ENCODE measurements around the gene RAC2.
A peak's percentile ranks its signal among the peaks of the same experiment; 100 is the strongest.

Gene RAC2

GRCh38 chr22:37275134-37275533 is 31.1 kb upstream of the RAC2 start:
- DNase-seq = no peak

DNA sequence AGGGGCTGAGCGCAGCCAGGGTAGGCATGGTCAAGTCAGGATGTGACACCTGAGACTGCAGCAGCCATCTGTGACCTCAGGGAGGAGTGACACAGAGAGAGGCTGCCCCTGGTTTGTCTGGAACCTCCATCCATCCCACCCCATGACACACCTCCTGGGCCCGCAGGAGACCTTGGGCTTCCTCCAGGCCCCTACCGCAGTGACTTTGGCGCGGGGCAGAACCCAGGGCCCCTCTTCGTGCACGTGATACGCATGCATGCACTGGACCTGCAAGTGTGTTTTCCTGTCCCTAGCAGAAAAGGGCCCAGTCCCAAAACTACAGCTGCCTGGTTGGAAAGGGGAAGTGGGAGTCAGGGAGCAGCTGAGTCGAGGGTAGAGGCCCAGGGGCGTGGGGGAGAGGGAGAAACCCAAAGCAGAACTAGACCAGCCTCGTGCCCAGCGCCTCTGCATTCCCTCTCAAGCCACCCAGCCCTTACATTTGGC is 30.4 kb upstream of the RAC2 start:
- peak in 9 of 14 donors; percentile 8 to 65 (median 21) for DNase-seq

DNA sequence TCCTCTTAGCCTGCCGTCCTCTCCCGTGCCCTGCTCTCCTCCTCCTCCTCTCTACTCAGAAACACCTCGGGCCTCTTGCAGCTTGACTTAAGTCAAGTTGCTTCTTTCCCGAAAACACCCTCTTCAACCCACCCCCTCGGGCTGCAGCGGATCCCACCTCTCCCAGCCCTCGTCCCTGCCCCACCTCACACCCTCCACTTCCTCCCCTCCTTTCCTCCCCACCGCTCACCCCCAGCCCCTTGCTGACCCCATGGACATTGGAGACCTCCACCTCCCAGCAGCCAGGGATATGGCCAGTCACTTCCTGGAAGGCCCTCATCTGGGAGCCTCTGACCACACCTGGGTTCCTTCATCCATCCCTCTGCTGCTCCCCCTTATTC is 29.8 kb upstream of the RAC2 start:
- no peak for DNase-seq

DNA sequence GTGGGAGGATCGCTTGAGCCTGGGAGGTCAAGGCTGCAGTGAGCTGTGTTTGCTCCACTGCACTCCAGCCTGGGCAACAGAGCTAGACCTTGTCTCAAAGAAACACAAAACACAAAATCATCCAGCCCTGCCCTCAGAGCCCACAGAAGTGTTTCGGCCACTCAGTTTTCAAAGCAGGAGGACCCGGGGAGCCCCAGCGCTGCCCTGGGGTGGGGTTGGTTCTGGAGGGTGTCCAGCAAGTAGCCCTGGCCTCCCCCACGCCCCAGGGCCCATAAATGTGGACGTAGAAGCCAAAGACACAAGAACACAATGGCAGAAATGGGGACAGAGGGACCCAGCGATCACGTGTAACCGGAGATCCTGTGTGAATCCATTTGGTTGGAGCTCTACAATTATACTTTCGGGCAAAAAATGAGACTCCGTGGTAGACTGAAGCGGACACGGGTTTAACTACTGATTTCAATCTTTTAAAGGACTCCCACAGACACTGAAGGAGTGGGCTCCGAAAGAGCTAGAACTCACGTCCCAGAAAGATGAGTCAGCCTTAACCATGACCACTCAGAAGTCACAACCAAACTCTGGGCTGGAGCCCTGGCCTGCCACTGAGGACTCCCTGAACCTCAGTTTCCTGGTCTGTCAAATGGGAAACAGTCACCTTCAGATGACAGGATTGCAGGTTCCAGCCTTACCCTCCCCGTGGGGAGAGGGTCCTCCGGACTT is 29.2 kb upstream of the RAC2 start:
- no peak for DNase-seq

GRCh38 chr22:37270928-37271650 is 27.0 kb upstream of the RAC2 start:
- DNase-seq = no peak

GRCh38 chr22:37269936-37270678 is 26.0 kb upstream of the RAC2 start:
- DNase-seq = no peak

GRCh38 chr22:37267661-37268413 is 23.8 kb upstream of the RAC2 start:
- no peak for DNase-seq

GRCh38 chr22:37267135-37267587 is 23.1 kb upstream of the RAC2 start:
- DNase-seq = peak in 3 of 14 donors; percentile 13 to 52 (median 16)

GRCh38 chr22:37266581-37267134 is 22.6 kb upstream of the RAC2 start:
- DNase-seq = no peak

DNA sequence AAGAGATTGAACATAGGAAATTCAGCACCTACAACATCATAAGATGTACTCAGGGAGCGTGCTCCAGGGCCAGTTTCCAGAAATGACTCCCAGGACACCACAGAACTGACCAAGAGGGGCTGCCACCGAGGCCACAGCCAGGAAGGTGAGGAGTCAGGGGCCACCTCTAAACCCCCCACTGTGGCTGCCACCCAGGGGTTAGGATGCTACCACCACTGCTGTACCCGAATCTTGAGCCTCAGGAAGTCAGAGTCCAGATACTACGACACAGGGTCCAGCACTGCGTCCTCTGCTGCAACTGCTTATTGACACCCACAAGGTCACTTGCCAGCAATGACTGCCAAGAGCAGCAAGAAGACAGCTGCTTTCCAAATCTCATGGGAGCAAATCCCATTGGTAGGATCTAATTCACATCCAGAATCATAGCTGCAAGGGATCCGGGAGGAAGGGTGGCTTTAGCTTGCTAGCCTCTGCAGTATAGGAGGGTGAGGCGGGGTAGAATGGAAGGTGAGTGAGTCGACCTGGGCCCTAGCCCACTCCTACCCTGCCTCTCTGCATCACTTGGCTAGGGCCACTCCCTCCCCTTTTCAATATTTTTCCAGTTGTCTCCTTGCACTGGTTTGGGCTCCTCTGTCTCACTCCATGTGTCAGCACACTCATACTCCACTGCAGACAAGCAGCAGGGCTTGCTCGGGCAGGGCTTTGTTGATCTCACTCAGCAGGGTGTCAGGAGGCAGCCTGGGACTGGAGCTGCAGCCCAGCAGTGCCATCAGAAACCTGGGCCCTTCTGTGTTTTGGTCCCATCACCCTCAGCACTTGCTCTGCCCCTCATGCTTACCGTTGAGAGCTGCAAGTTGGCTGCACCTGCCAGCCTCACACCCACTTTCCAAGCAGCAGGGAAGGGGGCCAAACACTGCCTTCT is 20.2 kb upstream of the RAC2 start:
- DNase-seq = no peak

DNA sequence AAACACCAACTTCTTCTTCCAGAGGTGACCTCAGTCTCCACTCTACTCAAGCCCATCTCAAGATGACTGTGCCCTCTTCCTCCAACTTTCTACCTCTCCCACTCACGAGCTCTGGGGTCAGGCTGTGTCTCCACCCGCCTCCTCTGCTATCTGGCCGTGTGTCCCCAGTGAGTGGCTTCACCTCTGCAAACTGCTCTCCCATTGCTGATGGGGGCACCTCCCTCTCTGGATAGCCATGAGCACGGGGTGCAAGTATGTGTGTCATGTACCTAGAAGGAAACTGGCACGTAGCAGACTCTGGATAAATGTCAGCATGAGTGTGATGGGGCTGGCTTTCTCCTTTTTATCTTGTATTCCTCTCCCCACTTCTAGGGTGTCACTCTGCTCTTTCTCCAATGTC is 18.3 kb upstream of the RAC2 start:
- no peak for DNase-seq

- DNase-seq = peak in 4 of 14 donors; percentile 8 to 24 (median 15)
Observed at GRCh38 chr22:37260901-37261336, 16.9 kb upstream of the RAC2 start.

GRCh38 chr22:37260155-37260795 is 16.2 kb upstream of the RAC2 start:
- no peak for DNase-seq

DNA sequence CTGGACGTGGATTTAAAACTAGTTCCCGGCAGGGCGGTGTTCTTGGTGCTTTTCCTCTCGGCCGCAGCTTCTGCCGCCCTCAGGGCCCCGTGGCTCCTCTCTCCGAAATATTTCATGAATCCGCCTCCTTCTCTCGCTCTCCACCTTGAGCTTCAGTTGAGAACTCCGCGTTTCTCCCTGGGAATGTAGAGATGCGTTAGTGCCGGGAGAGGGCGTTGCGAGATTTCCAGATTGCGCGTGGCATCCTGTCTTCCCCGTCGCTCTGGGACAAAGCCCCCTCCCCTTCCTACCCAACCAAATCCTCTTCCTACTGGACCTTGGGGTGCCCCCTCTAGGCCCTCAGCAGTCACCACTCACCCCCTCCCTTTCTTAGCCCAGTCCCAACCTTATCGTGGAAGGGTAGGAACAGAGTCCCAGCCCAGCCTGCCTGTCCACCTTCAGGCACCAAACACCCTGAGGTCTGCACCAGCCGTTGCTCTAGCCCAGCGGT is 15.5 kb upstream of the RAC2 start:
- no peak for DNase-seq

GRCh38 chr22:37258753-37259401 is 14.8 kb upstream of the RAC2 start:
- DNase-seq = no peak

- DNase-seq = no peak
Observed at GRCh38 chr22:37258005-37258752, 14.1 kb upstream of the RAC2 start.

GRCh38 chr22:37256075-37256726 is 12.1 kb upstream of the RAC2 start:
- no peak for DNase-seq

GRCh38 chr22:37255558-37256006 is 11.5 kb upstream of the RAC2 start:
- DNase-seq = no peak

All from C1 segment of cervical spinal cord (tissue), 14 donors.